Upper lobe of left lung (tissue), 6 donors: ENCODE measurements around the gene FAM240A. TPM values are rescaled to one million over a fixed set of nuclear protein-coding genes. Genes with fewer than 3 reads are reported as not detected.

Source experiments
- ATAC-seq, 2 donors: fragments of 200-7000 bp; cut with Tn5 transposase; one replicate each; pipeline ENCODE4 v1.9.1; 2022; ENCODE audit warnings: mild to moderate bottlenecking in 2 of 2, moderate library complexity in 2 of 2; ENCODE audit not compliant: low FRiP score in 2 of 2
- DNase-seq, 2 donors: peaks; one replicate each; pipeline ENCODE4 v3.0.0-alpha.2; 2019 to 2020
- H3K27ac ChIP-seq, 4 donors: fragments of 200-600 bp; sonication (generic); one replicate each; pipeline ENCODE4 v1.5.1; 2016 to 2019
- H3K27me3 ChIP-seq, 4 donors: fragments of 200-600 bp; sonication (generic); one replicate each; pipeline ENCODE4 v1.5.1; 2017 to 2019
- H3K36me3 ChIP-seq, 4 donors: fragments of 200-600 bp; sonication (generic); one replicate each; pipeline ENCODE4 v1.5.1; 2016 to 2019
- H3K4me1 ChIP-seq, 4 donors: fragments of 200-600 bp; sonication (generic); one replicate each; pipeline ENCODE4 v1.5.1; 2018 to 2019
- H3K4me3 ChIP-seq, 4 donors: fragments of 200-600 bp; sonication (generic); one replicate each; pipeline ENCODE4 v1.5.1; 2017 to 2019; ENCODE audit warnings: mild to moderate bottlenecking in 2 of 4, moderate library complexity in 1 of 4
- H3K9me3 ChIP-seq, 4 donors: fragments of 200-600 bp; sonication (generic); one replicate each; pipeline ENCODE4 v1.5.1; 2018 to 2019
- CTCF ChIP-seq, 6 experiments: fragments of 450-650 bp in 4 of 6; fragments of 200-600 bp in 2 of 6; sonication (generic) in 2 of 6; IDR thresholded peaks; one replicate each; pipeline ENCODE4 v1.5.1; 2016 to 2019; ENCODE audit warnings: antibody characterized with exemption in 6 of 6
- EP300 ChIP-seq, 4 donors: sonication (generic); formaldehyde crosslinking; IDR thresholded peaks; one replicate each; pipeline ENCODE4 v1.5.1; 2017; ENCODE audit warnings: antibody characterized with exemption in 4 of 4, control low read depth in 2 of 4
- POLR2A ChIP-seq, 4 donors: fragments of 450-650 bp; IDR thresholded peaks; one replicate each; pipeline ENCODE4 v1.5.1; 2016 to 2017; ENCODE audit warnings: antibody characterized with exemption in 4 of 4, mild to moderate bottlenecking in 2 of 4
- POLR2AphosphoS5 ChIP-seq, 2 donors: sonication (generic); formaldehyde crosslinking; IDR thresholded peaks; one replicate each; pipeline ENCODE4 v1.5.1; 2017; ENCODE audit warnings: antibody characterized with exemption in 2 of 2
- WGBS, 2 donors: methylation state at CpG; one replicate each; pipeline ENCODE4 v1.1.5; 2017 to 2018; 5-methylcytosine and 5-hydroxymethylcytosine counted together
- total RNA-seq, 6 donors: library from RNA; depleted of rRNA in 4 of 6; stranded (reverse); fragments of >200 nt in 4 of 6; gene quantifications; one replicate each; pipeline versions ENCODE4 v1.1.0 to v1.2.1, GENCODE V29; 2016 to 2021
- donor health status: DM: no; HTN: no; CAD: no; lungs with moderate emphysema.
- donor health status: DM: no; HTN: yes; CAD: no; lungs with severe emphysema.

FAM240A gene
- total RNA-seq, 6 donors from 2014 or later, result not detected

GRCh38 chr3:46655271-46655670 lies 42.9 kb downstream of the FAM240A start:
- H3K4me1 ChIP-seq, result no peaks in the 10 kb centered on the region
- H3K36me3 ChIP-seq, result no peaks in the 10 kb centered on the region
- H3K27ac ChIP-seq, result no peak overlapping the region
- no peak for DNase-seq
- WGBS, 2 donors, result 74 to 82% methylated on average over 6 of the region's 6 CpGs
- ATAC-seq, result no peak
- TF ChIP-seq POLR2A (IDR thresholded peaks at IDR 0.05) (no peak), CTCF (IDR thresholded peaks at IDR 0.05) (no peak), POLR2AphosphoS5 (IDR thresholded peaks at IDR 0.05) (no peak), EP300 (IDR thresholded peaks at IDR 0.05) (no peak)
- H3K4me3 ChIP-seq, result no peak overlapping the region
- H3K27me3 ChIP-seq, result no peaks in the 10 kb centered on the region
- peaks cover 0 to 8% (median 0%) of the 10 kb centered on the region in 4 donors for H3K9me3 ChIP-seq

GRCh38 chr3:46656778-46657556 lies 44.6 kb downstream of the FAM240A start:
- Histone ChIP-seq H3K27me3 (no peaks in the 10 kb centered on the region), H3K9me3 (peaks cover 0 to 4% (median 0%) of the 10 kb centered on the region in 4 donors), H3K36me3 (no peaks in the 10 kb centered on the region), H3K27ac (no peak overlapping the region), H3K4me1 (no peaks in the 10 kb centered on the region), H3K4me3 (no peak overlapping the region)
- 86 to 90% methylated on average over 9 of the region's 9 CpGs for WGBS, 2 donors
- DNase-seq (no peak), ATAC-seq (no peak)
- TF ChIP-seq POLR2A (IDR thresholded peaks at IDR 0.05), result no peak
- TF ChIP-seq CTCF (IDR thresholded peaks at IDR 0.05), result no peak
- TF ChIP-seq POLR2AphosphoS5 (IDR thresholded peaks at IDR 0.05), result no peak
- no peak for TF ChIP-seq EP300 (IDR thresholded peaks at IDR 0.05)

GRCh38 chr3:46659285-46659684 lies 47.0 kb downstream of the FAM240A start:
- Histone ChIP-seq H3K4me1 (peaks cover 0 to 6% (median 2%) of the 10 kb centered on the region in 4 donors), H3K27ac (no peak overlapping the region), H3K27me3 (no peaks in the 10 kb centered on the region), H3K9me3 (no peaks in the 10 kb centered on the region), H3K36me3 (no peaks in the 10 kb centered on the region), H3K4me3 (no peak overlapping the region)
- no peak for ATAC-seq
- DNase-seq, result no peak
- TF ChIP-seq EP300 (IDR thresholded peaks at IDR 0.05), result no peak
- no peak for TF ChIP-seq POLR2A (IDR thresholded peaks at IDR 0.05)
- TF ChIP-seq POLR2AphosphoS5 (IDR thresholded peaks at IDR 0.05), result no peak
- no peak for TF ChIP-seq CTCF (IDR thresholded peaks at IDR 0.05)
- 86 to 92% methylated on average over 8 of the region's 8 CpGs for WGBS, 2 donors

GRCh38 chr3:46660003-46660402 lies 47.7 kb downstream of the FAM240A start:
- 50 to 80% methylated on average over 1 to 6 of the region's 6 CpGs for WGBS, 2 donors
- no peaks in the 10 kb centered on the region for H3K36me3 ChIP-seq
- peaks cover 0 to 6% (median 2%) of the 10 kb centered on the region in 4 donors for H3K4me1 ChIP-seq
- DNase-seq (no peak), ATAC-seq (no peak)
- no peak overlapping the region for H3K27ac ChIP-seq
- H3K9me3 ChIP-seq, result no peaks in the 10 kb centered on the region
- TF ChIP-seq CTCF (IDR thresholded peaks at IDR 0.05) (no peak), POLR2AphosphoS5 (IDR thresholded peaks at IDR 0.05) (no peak), EP300 (IDR thresholded peaks at IDR 0.05) (no peak), POLR2A (IDR thresholded peaks at IDR 0.05) (no peak)
- no peaks in the 10 kb centered on the region for H3K27me3 ChIP-seq
- H3K4me3 ChIP-seq, result no peak overlapping the region
